LNCaP clone FGC (cell line): ENCODE measurements around the gene RHEB.

Experiments
- DNase-seq: peaks from one replicate; pipeline ENCODE4 v3.0.0-alpha.2; 2011; ENCODE audit warnings: low read depth
- H3K4me3 ChIP-seq: 2 replicates; pipeline ENCODE4 v1.5.1; 2011; ENCODE audit warnings: mild to moderate bottlenecking, low read depth, low read length, control low read depth
- CTCF ChIP-seq: IDR thresholded peaks from 2 replicates; pipeline ENCODE4 v1.5.1; 2012; ENCODE audit warnings: mild to moderate bottlenecking; ENCODE audit not compliant: control insufficient read depth, insufficient read depth; ENCODE audit errors: extremely low read depth

The RHEB gene

GRCh38 chr7:151436446-151437158, 83.1 kb downstream of the RHEB start:
- no peak overlapping the region for H3K4me3 ChIP-seq
- no peak for TF ChIP-seq CTCF
- DNase-seq = no peak

GRCh38 chr7:151435971-151436370, 83.7 kb downstream of the RHEB start:
- H3K4me3 ChIP-seq = no peak overlapping the region
- TF ChIP-seq CTCF = no peak
- no peak for DNase-seq

- DNase-seq = no peak
- no peak overlapping the region for H3K4me3 ChIP-seq
- TF ChIP-seq CTCF = no peak
These were observed 84.4 kb downstream of the RHEB start for GRCh38 chr7:151435103-151435916.

- H3K4me3 ChIP-seq = no peak overlapping the region
- no peak for DNase-seq
- no peak for TF ChIP-seq CTCF
These were observed 85.1 kb downstream of the RHEB start for GRCh38 chr7:151434549-151434948.

GRCh38 chr7:151433721-151434400, 85.8 kb downstream of the RHEB start:
- no peak for TF ChIP-seq CTCF
- DNase-seq = no peak
- H3K4me3 ChIP-seq = no peak overlapping the region

- no peak overlapping the region for H3K4me3 ChIP-seq
- no peak for TF ChIP-seq CTCF
- no peak for DNase-seq
These were observed 86.8 kb downstream of the RHEB start for GRCh38 chr7:151432658-151433521.
